ENCODE data around the gene SMTN.

The SMTN gene

DNA sequence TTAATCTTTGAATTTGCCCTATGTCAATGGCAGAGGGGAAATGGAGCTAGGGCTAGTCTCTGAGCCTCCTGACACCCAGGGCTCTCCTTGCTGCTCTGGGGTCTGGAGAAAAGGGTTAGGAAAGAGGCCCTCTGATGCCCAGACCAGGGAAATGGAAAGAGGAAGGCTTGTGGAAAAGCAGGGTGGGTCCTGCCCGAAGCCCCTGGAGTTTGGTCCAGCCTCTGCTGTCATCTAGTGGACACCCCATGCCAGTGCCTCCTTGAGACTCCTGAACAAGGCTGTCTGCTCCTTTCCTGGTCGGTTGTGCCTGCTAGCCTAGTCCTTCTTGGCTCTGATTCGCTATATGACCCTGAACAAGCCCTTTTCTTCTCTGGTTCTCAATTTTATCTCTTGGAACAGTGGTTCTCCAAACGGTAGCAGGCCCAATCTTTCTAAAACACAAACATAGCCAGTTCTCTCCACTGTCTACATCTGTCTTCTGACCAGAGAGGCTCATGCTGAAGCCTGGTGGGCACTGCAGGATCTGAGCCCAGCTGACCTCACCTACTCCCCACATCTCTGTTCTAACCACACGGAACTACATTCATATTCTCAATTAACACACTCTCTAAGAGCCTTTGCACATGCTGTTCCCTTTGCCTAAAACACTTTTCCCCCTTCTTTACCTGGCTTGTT is 68.0 kb downstream of the SMTN start:
- DNase-seq (ENCODE audit: low spot score) = peak; percentile 85
- TF ChIP-seq CTCF (IDR thresholded peaks at IDR 0.05) = peak; percentile 91
- peak overlapping the region; percentile 75 to 84 for H3K27ac ChIP-seq
- H3K4me3 ChIP-seq = no peak overlapping the region

DNA sequence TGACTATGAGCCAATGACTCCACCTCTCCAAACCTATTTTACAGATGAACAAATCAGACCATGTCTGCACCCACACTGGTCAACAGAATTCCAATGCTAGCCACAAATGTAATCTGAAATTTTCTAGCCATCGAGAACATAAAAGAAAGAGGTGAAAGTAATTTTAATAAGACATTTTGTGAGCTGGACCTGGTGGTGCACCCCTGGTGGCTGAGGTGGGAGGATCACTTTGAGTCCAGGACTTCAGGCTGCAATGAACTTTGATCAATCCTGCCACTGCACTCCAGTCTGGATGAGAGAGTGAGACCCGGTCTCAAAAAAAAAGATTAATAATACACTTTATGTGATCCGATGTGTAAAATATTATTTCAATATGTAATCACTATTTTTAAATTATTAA is 69.5 kb downstream of the SMTN start:
- no peak overlapping the region for H3K27ac ChIP-seq
- no peak for TF ChIP-seq CTCF (IDR thresholded peaks at IDR 0.05)
- no peak overlapping the region for H3K4me3 ChIP-seq
- DNase-seq (ENCODE audit: low spot score) = no peak

- no peak overlapping the region for H3K4me3 ChIP-seq
- no peak for DNase-seq (ENCODE audit: low spot score)
- no peak for TF ChIP-seq CTCF (IDR thresholded peaks at IDR 0.05)
- H3K27ac ChIP-seq = no peak overlapping the region
Observed at GRCh38 chr22:31151872-31152271, 70.8 kb downstream of the SMTN start.

- TF ChIP-seq CTCF (IDR thresholded peaks at IDR 0.05) = no peak
- Histone ChIP-seq H3K4me3 (no peak overlapping the region), H3K27ac (peak overlapping the region; percentile 73 to 94)
- no peak for DNase-seq (ENCODE audit: low spot score)
Observed at GRCh38 chr22:31153357-31153756, 72.2 kb downstream of the SMTN start.
